DMS 273 (cell line): ENCODE measurements around the gene DOC2B.
"Not testable (repeated sequence)": the region's sequence is repeated elsewhere in the genome, so short reads cannot be mapped to it uniquely, and the experiment has no call there.

ENCODE experiments used
- DNase-seq: peaks from one replicate; lab custom pipeline; 2025; ENCODE audit not compliant: unreplicated experiment; lab: John Stamatoyannopoulos, UW

Gene DOC2B

DNA sequence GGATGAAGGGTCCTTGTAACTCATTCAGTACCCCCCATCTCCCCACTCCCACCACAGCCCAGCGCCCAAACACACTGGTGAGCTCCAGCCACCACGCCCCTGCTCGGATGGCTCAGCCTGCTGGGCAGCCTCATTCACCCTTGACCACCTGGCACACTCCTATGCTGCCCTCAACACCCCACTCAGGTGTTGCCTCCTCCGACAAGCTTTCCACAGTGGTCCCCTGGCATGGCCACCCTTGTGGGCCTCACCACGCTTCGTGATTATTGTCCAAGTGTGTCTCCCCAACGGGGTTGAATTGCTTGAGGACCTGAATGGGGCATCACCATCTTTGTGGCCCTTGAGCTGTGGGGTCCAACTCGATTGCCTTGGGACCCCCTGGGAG lies 12.0 kb upstream of the DOC2B start:
- DNase-seq: no peak

DNA sequence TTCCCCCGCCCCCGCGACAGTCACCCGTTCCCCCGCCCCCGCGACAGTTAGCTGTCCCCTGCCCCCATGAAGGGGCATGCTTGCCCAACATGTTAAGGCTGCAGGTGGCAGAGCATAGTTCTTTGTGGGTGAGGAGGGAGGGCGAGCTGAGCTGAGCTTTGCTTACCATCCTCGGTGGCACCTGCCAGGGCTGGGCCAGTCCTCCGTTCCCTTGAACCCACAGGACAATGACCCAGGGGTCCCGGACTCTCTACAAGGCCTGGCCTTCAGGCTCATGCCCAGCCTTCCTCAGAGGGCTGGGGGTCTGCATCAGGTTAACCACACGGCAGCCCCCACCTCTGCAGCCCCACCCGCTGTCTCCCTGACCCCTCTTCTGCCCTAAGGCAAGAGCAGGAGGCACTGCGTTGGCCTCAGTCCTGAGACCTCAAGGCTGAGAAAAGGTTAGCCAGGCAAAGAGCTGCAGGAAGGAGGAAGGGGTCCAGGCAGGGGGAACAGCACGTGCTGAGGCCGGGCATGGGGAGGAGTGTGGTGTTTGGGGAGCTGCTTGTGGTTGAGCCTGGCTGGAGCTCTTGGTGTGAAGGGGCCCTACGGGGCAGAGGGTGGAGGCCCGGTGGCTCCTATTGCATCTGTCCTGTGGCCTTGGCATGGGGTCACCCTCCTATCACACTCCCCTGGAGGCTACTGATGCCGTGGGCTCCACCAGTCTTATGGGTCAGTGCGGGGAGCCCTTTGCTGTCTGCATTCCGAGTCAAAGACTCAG lies 11.4 kb upstream of the DOC2B start:
- DNase-seq: no peak

DNA sequence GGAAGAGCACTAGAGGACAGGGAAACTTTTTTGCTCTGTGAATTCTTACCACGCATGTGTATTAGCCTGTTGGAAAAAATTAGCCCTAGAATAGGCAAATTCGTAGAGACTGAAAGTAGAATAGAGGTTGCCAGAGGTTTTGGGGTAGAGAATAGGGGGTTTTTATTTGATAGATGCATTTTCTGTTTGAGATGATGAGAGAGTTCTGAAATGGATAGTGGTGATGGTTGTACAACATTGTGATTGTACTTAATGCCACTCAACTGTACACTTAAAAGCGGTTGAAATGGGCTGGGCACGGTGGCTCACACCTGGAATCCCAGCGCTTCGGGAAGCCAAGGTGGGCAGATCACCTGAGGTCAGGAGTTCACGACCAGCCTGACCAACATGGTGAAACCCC lies 8.0 kb upstream of the DOC2B start:
- no peak for DNase-seq

DNA sequence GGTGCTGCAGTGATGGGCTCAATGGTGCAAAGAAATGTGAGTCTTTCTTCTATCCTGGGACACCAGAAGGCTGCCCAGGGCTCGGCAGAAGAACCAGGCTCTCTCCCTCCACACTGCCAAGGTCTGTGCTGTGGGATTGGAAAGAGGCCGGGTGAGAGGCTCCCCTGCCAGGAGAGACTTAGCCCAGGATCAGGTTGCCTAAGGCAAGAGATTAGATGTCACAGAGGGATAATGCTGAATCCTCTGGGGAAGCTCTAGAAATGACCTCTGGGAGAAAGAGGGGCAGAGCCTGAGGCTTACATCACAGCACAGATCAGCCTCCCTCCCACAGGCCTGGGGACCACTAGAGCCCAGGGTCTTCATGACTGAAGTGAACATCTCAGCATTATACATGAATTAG lies 5.7 kb upstream of the DOC2B start:
- no peak for DNase-seq

DNA sequence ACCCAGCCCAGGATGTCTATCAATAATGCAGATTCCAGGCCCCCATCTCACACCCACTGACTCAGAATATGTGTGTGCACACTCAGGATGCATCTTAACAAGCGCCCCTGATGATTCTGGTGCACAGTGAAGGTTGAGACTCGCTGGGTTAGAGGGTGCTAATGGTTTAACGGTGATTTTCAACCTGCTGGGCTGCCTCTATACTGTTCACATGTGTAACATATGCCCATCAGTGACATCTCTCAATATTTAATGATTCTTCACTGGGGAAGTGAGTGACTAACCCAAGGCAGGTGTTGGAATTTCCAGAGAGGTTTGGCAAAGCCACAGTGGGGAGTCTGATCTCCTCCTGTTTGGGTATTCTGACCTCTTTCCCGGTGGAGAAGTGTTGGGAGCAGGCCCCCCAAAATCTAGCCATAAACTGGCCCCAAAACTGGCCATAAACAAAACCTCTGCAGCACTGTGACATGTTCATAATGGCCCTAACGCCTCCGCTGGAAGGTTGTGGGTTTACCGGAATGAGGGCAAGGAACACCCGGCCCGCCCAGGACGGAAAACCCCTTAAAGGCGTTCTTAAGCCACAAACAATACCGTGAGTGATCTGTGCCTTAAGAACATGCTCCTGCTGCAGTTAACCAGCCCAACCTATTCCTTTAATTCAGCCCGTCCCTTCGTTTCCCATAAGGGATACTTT lies 4.1 kb upstream of the DOC2B start:
- no peak for DNase-seq

GRCh38 chr17:183021-183420 lies 1.6 kb upstream of the DOC2B start:
- peak; percentile 57 for DNase-seq

DNA sequence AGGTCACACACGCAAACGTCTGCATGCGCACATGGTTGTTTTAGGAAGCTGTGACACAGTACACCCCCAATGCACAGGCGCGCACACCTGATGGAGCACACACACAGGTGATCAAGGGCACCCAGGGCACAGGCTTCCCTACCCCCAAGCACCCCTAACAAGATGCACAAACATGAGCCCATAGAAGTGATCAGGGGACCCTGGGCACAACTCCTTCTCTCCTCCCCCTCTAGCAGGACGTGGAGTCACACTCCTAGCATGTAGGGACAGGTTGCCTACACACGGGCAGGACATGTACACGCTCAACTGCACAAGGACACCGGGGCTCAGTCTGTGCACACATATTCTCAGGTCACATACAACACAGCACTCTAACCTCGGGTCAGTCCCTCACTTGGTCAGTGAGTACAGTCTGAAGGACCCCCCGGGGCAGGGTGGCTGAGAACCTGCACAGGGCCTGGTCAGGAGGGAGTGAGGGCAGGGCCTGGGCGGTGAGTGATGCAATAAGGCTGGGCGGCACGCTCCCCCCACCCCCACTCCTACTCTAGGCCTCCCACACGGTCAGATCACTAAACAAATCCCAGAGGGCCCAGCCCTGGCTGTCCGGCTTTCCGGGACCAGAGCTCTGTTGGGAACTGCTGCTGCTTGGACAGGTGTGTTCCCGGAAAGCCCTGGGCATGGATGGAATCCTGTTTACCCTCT lies 751 bp upstream of the DOC2B start:
- DNase-seq: no peak

DNA sequence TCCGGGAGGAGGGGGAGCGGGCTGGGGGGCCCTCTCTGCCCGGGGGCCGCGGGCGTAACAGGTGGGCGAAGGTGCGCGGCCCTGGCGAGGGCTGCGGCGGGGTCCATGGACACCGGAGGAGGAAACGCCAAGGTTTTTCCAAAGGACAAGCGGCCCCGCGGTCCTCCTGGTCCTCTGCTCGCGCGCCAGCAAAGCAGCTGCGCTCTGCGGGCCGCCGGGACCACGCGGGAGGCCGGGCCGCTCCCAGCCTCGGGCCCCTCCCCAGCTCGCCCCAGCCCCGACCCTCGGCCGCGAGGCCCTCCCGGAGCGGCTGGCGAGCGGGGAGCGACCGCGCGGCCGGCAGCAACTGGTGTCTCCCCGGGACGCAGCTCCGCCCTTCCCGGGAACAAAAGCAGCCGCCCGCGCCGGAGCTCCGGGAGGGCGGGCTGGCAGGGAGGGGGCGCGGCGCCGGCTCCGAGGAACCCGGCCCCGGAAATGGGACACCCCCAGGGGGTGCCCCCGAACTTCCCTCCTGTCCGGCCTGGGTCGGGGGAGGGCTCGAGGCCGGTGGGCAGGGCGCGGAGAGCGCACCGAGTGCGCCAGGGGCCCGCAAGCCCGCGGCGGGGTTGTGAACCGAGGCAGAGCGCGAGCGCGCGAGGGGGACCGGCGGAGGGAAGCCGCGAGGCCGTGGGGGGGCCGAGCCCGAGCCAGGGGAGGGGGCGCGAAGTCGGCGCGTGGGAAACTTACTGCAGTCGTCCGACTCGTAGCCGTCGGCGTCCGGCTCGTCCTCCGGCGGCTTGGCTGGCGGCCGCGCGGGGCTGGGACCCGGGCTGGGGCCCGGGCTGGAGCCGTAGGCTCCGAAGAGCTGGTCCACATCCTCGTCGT lies 837 bp downstream of the DOC2B start:
- DNase-seq: peak; percentile 40

GRCh38 chr17:179781-180380 lies 1.6 kb downstream of the DOC2B start:
- no peak for DNase-seq

GRCh38 chr17:179066-179432 lies 2.4 kb downstream of the DOC2B start:
- no peak for DNase-seq

DNA sequence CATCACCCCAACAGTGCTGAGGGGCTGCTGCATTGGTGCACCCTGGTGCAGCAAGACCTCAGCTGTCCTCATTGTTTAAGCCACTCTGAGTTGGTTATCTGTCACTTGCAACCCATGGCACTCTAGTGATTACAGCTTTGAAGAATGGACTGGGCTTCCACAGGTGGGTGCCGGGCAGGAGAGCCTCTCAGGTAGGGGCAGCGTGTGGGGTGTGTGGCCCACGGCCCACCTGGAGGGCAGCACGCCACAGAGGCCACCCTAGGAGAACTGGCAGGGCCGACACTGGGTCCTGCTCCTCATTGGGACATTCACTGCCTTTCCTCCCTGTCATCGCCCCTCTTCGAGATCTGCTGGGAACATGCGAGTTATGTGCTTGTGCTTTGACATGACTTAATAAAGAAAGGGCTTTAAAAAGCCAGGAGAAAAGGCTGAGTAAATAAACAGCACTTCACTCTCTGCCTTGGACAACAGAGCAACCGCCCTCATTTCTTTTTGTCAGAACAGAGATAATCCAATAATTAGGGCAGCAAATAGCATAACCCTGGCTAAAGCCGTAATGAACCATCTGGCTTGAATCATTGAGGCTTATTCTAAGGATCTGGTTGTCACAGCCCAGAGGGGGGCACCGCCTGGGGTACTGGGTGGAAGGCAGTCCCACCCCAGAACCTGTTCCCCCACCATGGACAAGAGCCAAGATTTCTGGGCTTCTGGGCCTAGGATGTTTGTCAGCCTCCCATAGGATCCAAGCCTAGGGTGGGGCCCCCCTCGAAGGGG lies 3.0 kb downstream of the DOC2B start:
- peak; percentile 27 for DNase-seq

GRCh38 chr17:177762-178161 lies 3.7 kb downstream of the DOC2B start:
- DNase-seq: no peak

- DNase-seq: no peak
Measured at GRCh38 chr17:177155-177554, 4.3 kb downstream of the DOC2B start.

- peak; percentile 43 for DNase-seq
Measured at GRCh38 chr17:173166-173911, 8.1 kb downstream of the DOC2B start.

- DNase-seq: no peak
Measured at GRCh38 chr17:172401-172800, 9.0 kb downstream of the DOC2B start.

DNA sequence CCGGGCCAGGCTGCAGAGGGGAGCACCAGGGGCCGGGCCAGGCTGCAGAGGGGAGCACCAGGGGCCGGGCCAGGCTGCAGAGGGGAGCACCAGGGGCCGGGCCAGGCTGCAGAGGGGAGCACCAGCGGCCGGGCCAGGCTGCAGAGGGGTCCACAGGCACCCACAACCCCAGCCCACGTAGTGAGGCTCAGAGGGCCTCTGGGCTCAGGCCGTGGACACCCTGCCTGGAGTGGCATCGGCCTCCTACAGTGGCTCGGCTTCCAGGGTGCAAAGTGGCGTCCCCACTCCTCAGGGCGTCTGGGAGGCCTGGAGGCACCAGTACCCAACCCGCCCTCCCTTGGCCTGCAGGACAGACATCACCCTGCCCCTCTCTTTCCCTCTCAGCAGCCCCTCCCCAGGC lies 9.6 kb downstream of the DOC2B start:
- DNase-seq: no peak

GRCh38 chr17:170130-170670 lies 11.2 kb downstream of the DOC2B start:
- no peak for DNase-seq

DNA sequence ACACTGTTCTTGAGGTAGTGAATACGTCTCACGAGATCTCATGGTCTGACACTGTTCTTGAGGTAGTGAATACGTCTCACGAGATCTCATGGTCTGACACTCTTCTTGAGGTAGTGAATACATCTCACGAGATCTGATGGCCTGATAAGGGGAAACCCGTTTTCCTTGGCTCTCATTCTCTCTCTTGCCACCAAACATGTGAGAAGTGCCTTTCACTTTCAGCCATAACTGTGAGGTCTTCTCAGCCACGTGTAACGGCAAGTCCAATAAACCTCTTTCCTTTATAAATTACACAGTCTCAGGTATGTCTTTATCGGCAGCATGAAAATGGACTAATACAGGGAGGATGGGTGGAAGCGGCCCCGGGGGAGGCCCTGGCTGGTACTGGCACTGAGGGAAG lies 12.8 kb downstream of the DOC2B start:
- DNase-seq: not testable (repeated sequence)

DNA sequence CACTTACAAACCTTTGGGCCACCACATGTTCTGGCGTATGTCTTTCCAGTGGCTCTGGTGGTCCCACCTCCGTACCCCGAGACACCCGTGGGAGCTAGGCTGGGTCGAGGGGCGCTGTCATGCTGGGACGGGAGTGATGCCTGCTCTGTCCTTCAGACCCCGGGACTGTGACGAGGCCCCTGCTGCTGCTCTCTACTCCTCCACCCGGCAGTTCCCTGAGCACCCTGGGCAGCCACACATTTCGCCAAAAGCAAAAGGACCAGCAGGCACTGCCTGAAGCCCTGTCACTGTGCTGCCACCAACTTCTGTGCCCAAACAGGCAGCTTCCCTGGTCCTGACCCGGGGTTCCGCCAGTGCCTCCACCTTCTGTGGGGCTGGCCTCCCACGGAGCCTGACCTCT lies 15.5 kb downstream of the DOC2B start:
- no peak for DNase-seq
